Tibial nerve (tissue), 4 donors: ENCODE measurements around the gene RPS17.

Experiments
- CTCF ChIP-seq, 5 experiments: fragments of 200-600 bp in 3 of 5; fragments of 450-650 bp in 2 of 5; sonication (generic) in 3 of 5; IDR thresholded peaks; one replicate each; pipeline ENCODE4 v1.5.1; 2016 to 2019; ENCODE audit warnings: antibody characterized with exemption in 5 of 5, mild to moderate bottlenecking in 3 of 5, moderate library complexity in 2 of 5
- EP300 ChIP-seq, 2 donors: sonication (generic); formaldehyde crosslinking; IDR thresholded peaks; one replicate each; pipeline ENCODE4 v1.6.1; 2017; ENCODE audit warnings: antibody characterized with exemption in 2 of 2, mild to moderate bottlenecking in 1 of 2
- POLR2A ChIP-seq, 2 donors: fragments of 450-650 bp; IDR thresholded peaks; one replicate each; pipeline ENCODE4 v1.6.1; 2017; ENCODE audit warnings: antibody characterized with exemption in 2 of 2, mild to moderate bottlenecking in 2 of 2, moderate library complexity in 2 of 2

GRCh38 chr15:82545478-82545877 is 5.2 kb upstream of the RPS17 start:
- TF ChIP-seq CTCF (IDR thresholded peaks at IDR 0.05) (no peak), EP300 (IDR thresholded peaks at IDR 0.05) (no peak), POLR2A (IDR thresholded peaks at IDR 0.05) (no peak)
